Mucosa of stomach (tissue), 1 donor: ENCODE results near the gene PTPN4.

Experiments
- H3K27me3 ChIP-seq: one replicate; pipeline ENCODE4 v1.7.0; 2013; ENCODE audit warnings: mild to moderate bottlenecking, low read length; ENCODE audit not compliant: control insufficient read depth, insufficient read depth
- H3K36me3 ChIP-seq: one replicate; pipeline ENCODE4 v1.7.0; 2013; ENCODE audit warnings: low read length; ENCODE audit not compliant: control insufficient read depth, insufficient read depth
- H3K4me1 ChIP-seq: one replicate; pipeline ENCODE4 v1.7.0; 2013; ENCODE audit warnings: mild to moderate bottlenecking, low read length; ENCODE audit not compliant: control insufficient read depth, insufficient read depth
- H3K4me3 ChIP-seq: one replicate; pipeline ENCODE4 v1.7.0; 2013; ENCODE audit warnings: low read length
- H3K9ac ChIP-seq: one replicate; pipeline ENCODE4 v1.7.0; 2013; ENCODE audit warnings: mild to moderate bottlenecking, low read length, moderate library complexity
- H3K9me3 ChIP-seq: one replicate; pipeline ENCODE4 v1.7.0; 2013; ENCODE audit warnings: mild to moderate bottlenecking, low read length, moderate library complexity; ENCODE audit not compliant: control insufficient read depth
- donor health status: Pancreatic carcinoma.

The PTPN4 gene

DNA sequence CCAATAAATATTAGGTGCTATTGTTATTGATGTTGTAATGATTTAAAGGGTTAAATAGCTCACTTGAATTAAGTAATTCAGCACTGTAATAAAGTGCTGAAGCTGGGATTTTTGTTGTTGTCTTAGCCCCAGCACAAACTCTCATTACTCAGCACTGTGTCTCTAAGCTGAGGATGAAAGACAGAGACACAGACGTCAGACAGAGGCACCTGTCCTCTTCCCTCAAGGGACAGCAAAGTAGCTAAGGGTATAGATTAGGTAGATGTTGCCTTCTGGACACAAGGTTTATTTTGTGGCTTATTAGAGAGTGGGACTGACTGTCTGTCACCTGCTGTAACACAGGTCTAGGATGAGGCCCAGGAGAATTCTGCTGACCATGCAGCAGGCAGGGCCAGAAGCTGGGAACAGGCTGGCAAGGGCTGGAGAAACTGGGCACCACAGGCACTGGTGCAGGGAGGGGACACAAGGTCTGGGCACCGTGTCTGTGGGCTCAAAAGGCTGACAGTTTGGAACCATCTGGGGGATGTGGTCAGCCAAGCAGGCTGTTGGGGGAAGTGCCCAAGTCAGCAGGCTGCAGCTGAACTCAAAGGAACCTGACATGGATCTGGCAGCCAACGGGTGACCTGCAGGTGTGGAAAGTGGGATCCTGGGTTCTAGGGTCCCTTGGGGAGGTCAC, 20.0 kb upstream of the PTPN4 start:
- H3K27me3 ChIP-seq, result no peaks in the 10 kb centered on the region
- no peak overlapping the region for H3K9ac ChIP-seq
- peaks cover 6% of the 10 kb centered on the region for H3K4me1 ChIP-seq
- no peaks in the 10 kb centered on the region for H3K36me3 ChIP-seq
- no peaks in the 10 kb centered on the region for H3K9me3 ChIP-seq
- no peak overlapping the region for H3K4me3 ChIP-seq

DNA sequence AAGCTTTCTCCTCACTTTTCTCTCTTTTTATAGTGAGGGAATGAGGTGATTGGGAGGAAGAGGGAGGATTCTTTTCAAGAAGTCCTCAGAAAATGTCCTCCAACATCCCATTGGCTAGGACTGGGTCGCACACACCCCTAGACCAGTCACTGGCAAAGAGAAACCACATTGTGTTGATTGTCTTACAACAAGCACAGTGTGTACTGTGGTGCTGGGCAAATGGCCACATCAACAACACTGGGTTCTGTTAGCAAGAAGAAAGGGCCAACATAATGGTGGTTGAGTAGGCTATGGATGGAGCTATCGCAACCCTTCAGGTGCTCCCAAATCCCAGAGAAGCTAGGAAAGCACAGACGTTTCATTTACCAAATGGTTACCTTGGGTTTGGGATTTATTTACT, 18.7 kb upstream of the PTPN4 start:
- Histone ChIP-seq H3K4me3 (no peak overlapping the region), H3K27me3 (no peaks in the 10 kb centered on the region), H3K9ac (no peak overlapping the region), H3K36me3 (no peaks in the 10 kb centered on the region), H3K9me3 (no peaks in the 10 kb centered on the region), H3K4me1 (peaks cover 6% of the 10 kb centered on the region)

DNA sequence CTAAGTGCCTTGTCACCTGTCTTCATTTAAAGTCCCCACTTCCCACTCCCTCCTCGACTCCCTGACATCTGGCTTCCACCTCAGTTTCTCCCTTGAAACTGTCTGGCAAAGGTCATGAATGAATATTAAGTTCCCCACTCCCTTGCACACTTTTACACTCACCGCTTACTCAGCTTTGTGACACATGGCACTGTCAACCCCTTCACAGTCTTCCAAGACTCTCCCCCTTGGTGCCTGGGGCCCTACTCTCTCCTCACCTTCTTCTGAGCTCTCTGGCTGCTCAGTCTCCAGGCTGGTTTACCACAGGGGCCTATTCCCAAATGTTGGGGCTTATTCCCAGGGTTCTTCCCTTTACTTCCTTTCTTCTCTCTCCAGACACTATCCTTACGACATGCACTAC, 17.9 kb upstream of the PTPN4 start:
- peaks cover 6% of the 10 kb centered on the region for H3K4me1 ChIP-seq
- no peak overlapping the region for H3K4me3 ChIP-seq
- no peaks in the 10 kb centered on the region for H3K27me3 ChIP-seq
- H3K9me3 ChIP-seq, result no peaks in the 10 kb centered on the region
- H3K36me3 ChIP-seq, result no peaks in the 10 kb centered on the region
- no peak overlapping the region for H3K9ac ChIP-seq

DNA sequence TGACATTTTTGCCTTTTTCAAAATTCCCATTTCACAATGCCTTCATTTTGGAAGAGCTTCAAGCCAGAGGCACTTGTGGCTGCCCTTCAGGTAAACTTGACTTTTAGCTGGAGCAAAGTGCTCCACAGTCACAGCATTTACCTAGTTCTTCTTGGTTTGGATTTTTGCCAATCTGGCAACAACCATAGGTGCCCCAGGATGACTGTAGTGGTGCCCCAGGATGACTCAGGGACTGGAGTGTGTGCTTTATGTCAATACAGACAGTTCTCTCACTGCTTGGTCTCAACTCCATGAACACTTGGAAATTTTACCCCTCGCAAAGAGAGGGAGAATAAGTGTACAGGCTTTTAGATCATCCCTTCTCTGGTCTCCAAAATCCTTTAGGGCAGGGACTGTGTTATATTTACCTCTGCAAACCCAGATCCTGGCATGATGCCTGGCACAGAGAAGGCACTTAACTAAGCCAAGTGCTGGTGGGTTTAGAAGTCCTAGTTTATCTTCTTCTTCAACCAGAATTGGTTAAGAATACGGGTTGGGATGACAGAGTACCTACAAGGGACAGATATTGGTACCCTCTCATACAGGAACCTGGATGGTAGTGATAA, 15.3 kb upstream of the PTPN4 start:
- no peak overlapping the region for H3K4me3 ChIP-seq
- peaks cover 6% of the 10 kb centered on the region for H3K4me1 ChIP-seq
- H3K27me3 ChIP-seq, result no peaks in the 10 kb centered on the region
- no peaks in the 10 kb centered on the region for H3K9me3 ChIP-seq
- no peak overlapping the region for H3K9ac ChIP-seq
- no peaks in the 10 kb centered on the region for H3K36me3 ChIP-seq

- Histone ChIP-seq H3K36me3 (no peaks in the 10 kb centered on the region), H3K4me1 (peaks cover 6% of the 10 kb centered on the region), H3K9me3 (no peaks in the 10 kb centered on the region), H3K27me3 (no peaks in the 10 kb centered on the region), H3K4me3 (no peak overlapping the region), H3K9ac (no peak overlapping the region)
Measured at GRCh38 chr2:119745566-119745965, 14.2 kb upstream of the PTPN4 start.

- Histone ChIP-seq H3K9ac (no peak overlapping the region), H3K36me3 (no peaks in the 10 kb centered on the region), H3K27me3 (no peaks in the 10 kb centered on the region), H3K4me3 (no peak overlapping the region), H3K4me1 (peaks cover 6% of the 10 kb centered on the region), H3K9me3 (no peaks in the 10 kb centered on the region)
Measured at GRCh38 chr2:119746836-119747686, 12.7 kb upstream of the PTPN4 start.

DNA sequence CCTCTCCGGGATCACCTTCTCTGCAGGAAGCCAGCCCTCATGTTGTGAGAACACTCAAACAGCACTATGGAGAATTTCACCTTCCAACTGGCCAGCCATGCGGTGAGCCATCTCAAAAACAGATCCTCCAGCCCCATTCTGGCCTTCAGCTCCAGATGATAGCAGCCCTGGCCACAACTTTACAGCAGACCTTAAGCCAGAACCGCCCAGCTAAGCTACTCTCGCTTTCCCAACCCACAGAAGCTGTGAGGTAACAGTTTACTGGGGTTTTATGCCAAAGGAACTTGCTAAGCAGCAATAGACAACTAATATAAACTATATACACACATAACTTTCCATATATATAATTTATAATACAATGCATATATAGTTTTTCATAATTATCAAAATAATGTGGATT, 11.6 kb upstream of the PTPN4 start:
- no peak overlapping the region for H3K9ac ChIP-seq
- H3K27me3 ChIP-seq, result no peaks in the 10 kb centered on the region
- H3K4me3 ChIP-seq, result no peak overlapping the region
- peaks cover 6% of the 10 kb centered on the region for H3K4me1 ChIP-seq
- H3K36me3 ChIP-seq, result no peaks in the 10 kb centered on the region
- H3K9me3 ChIP-seq, result no peaks in the 10 kb centered on the region

- Histone ChIP-seq H3K27me3 (no peaks in the 10 kb centered on the region), H3K9ac (no peak overlapping the region), H3K4me3 (no peak overlapping the region), H3K4me1 (peaks cover under 1% of the 10 kb centered on the region), H3K9me3 (no peaks in the 10 kb centered on the region), H3K36me3 (no peaks in the 10 kb centered on the region)
Measured at GRCh38 chr2:119749477-119750012, 10.2 kb upstream of the PTPN4 start.

GRCh38 chr2:119751706-119752105, 8.0 kb upstream of the PTPN4 start:
- H3K9ac ChIP-seq, result no peak overlapping the region
- H3K27me3 ChIP-seq, result no peaks in the 10 kb centered on the region
- H3K9me3 ChIP-seq, result no peaks in the 10 kb centered on the region
- no peaks in the 10 kb centered on the region for H3K4me1 ChIP-seq
- no peaks in the 10 kb centered on the region for H3K36me3 ChIP-seq
- H3K4me3 ChIP-seq, result no peak overlapping the region

DNA sequence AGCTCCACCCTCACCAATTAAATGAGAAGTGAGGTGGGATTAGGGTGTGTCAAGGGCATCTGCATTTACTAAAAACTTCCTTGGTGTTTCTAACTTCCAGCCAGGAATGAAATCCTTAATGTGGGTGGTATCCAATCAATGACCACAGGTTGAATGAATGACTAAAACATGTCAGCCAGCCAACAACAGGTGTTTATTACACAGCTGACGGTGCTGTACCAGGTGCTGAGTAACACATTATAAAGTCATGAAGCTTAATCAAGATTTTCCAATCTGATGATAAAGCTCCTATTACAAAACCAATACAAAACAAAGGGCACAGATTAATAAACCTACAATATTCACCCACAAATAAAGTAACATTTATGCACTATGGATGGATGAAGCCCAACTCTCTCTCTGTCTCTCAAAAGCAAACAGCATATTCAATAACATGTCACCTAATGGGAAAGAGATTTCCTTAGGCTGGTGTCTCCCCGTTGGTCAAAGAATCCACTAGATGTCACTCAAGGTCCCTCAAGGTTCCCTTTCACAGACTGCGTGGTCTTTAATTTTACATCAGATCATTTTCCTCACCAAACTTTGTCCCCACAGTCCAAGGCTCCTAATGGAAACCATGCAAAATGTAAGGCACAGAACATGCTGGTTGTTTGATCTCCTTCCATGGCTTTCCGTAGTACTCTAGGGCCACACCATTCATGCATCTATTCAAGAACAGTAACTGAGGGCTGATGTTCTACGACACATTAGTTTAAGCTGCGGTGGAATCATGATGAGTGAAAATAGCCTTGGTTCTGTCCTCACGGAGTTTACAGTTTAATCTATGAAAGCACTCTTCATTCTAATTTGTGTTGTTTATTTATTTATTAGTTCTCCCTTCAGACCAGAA, 6.4 kb upstream of the PTPN4 start:
- Histone ChIP-seq H3K9me3 (no peaks in the 10 kb centered on the region), H3K4me1 (no peaks in the 10 kb centered on the region), H3K36me3 (no peaks in the 10 kb centered on the region), H3K27me3 (no peaks in the 10 kb centered on the region), H3K4me3 (no peak overlapping the region), H3K9ac (no peak overlapping the region)

- H3K36me3 ChIP-seq, result no peaks in the 10 kb centered on the region
- no peak overlapping the region for H3K9ac ChIP-seq
- H3K27me3 ChIP-seq, result no peaks in the 10 kb centered on the region
- H3K4me1 ChIP-seq, result no peaks in the 10 kb centered on the region
- no peaks in the 10 kb centered on the region for H3K9me3 ChIP-seq
- H3K4me3 ChIP-seq, result no peak overlapping the region
Measured at GRCh38 chr2:119753930-119754321, 5.8 kb upstream of the PTPN4 start.
